Amniotic epithelial cell (primary cell): ENCODE measurements around the gene PLXNA4.
A peak's percentile ranks its signal among the peaks of the same experiment; 100 is the strongest.
"Not testable (repeated sequence)": the region's sequence is repeated elsewhere in the genome, so short reads cannot be mapped to it uniquely, and the experiment has no call there.

ENCODE experiments used
- DNase-seq: peaks from one replicate; pipeline ENCODE4 v3.0.0-alpha.2; 2010; ENCODE audit warnings: low read depth

Gene PLXNA4

GRCh38 chr7:132575982-132576720 lies at the start of gene PLXNA4:
TSS of gene PLXNA4 (minus strand) at chr7:132576470. CDS start at chr7:132508693, 67,777 bp downstream.
- DNase-seq = no peak

GRCh38 chr7:132625651-132626050 lies 49.4 kb upstream of the PLXNA4 start:
- DNase-seq = no peak

GRCh38 chr7:132622081-132622480 lies 45.8 kb upstream of the PLXNA4 start:
- DNase-seq = no peak

- DNase-seq = no peak
Measured at GRCh38 chr7:132619967-132620366, 43.7 kb upstream of the PLXNA4 start.

GRCh38 chr7:132618956-132619305 lies 42.7 kb upstream of the PLXNA4 start:
- peak; percentile 25 for DNase-seq

GRCh38 chr7:132618271-132618955 lies 42.1 kb upstream of the PLXNA4 start:
- DNase-seq = no peak

- no peak for DNase-seq
Measured at GRCh38 chr7:132614428-132615318, 38.4 kb upstream of the PLXNA4 start.

- no peak for DNase-seq
Measured at GRCh38 chr7:132613737-132614136, 37.5 kb upstream of the PLXNA4 start.

GRCh38 chr7:132610995-132611394 lies 34.7 kb upstream of the PLXNA4 start:
- no peak for DNase-seq

GRCh38 chr7:132609906-132610520 lies 33.7 kb upstream of the PLXNA4 start:
- DNase-seq = no peak

- DNase-seq = peak; percentile 11
Measured at GRCh38 chr7:132609222-132609621, 33.0 kb upstream of the PLXNA4 start.

GRCh38 chr7:132608523-132608922 lies 32.3 kb upstream of the PLXNA4 start:
- DNase-seq = no peak

- no peak for DNase-seq
Measured at GRCh38 chr7:132607656-132608055, 31.4 kb upstream of the PLXNA4 start.

GRCh38 chr7:132604121-132604520 lies 27.9 kb upstream of the PLXNA4 start:
- no peak for DNase-seq

- no peak for DNase-seq
Measured at GRCh38 chr7:132603220-132603833, 27.1 kb upstream of the PLXNA4 start.

- no peak for DNase-seq
Measured at GRCh38 chr7:132601783-132602182, 25.5 kb upstream of the PLXNA4 start.

- DNase-seq = no peak
Measured at GRCh38 chr7:132596588-132596987, 20.3 kb upstream of the PLXNA4 start.

GRCh38 chr7:132594741-132595140 lies 18.5 kb upstream of the PLXNA4 start:
- not testable (repeated sequence) for DNase-seq

- no peak for DNase-seq
Measured at GRCh38 chr7:132592936-132593335, 16.7 kb upstream of the PLXNA4 start.

- DNase-seq = no peak
Measured at GRCh38 chr7:132592231-132592920, 16.1 kb upstream of the PLXNA4 start.

GRCh38 chr7:132590162-132590561 lies 13.9 kb upstream of the PLXNA4 start:
- DNase-seq = no peak
